Stimulated activated CD8-positive, alpha-beta memory T cell treated with anti-CD3 and anti-CD28 coated beads, Interleukin-15, amount 100 ng/mL, for 24 hours (primary cell): Measurements from ENCODE around the gene BICC1.

Experiments used
- DNase-seq: peaks from one replicate; pipeline ENCODE4 v3.0.0-alpha.2; 2020; ENCODE audit warnings: low read depth

Gene BICC1

DNA sequence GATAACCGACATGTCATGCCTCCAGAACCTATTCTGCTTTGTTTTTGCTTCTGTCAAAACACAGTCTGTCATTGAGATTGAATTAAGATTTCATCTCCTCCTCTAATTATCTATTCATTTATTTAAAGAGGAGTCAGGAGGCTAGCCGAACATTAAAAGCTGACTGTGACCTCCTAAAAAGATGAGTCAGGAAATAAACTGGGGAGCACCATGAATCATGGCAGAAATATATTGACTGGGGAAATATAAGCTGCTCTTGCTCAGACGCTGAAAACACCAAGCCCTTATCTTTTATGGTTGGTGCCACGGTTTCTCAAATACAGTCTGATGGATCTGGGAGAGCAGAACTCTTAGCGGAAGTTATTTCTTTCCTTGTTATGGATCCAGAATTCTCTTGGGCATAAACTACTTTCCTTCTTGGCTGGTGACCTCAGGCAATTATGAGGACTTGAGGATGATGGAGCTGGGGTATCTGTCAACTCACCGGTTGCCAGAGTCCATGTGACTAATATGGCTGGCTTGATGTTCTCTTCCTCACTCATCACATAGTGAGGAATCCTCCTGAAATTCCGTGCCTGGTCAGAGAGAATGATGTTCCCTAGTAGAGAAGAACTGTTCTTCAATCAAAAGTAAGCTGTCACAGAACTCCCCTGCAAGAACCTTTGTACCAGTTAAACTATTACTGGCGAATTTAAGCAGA is 356.2 kb downstream of the BICC1 start:
- DNase-seq, result no peak

DNA sequence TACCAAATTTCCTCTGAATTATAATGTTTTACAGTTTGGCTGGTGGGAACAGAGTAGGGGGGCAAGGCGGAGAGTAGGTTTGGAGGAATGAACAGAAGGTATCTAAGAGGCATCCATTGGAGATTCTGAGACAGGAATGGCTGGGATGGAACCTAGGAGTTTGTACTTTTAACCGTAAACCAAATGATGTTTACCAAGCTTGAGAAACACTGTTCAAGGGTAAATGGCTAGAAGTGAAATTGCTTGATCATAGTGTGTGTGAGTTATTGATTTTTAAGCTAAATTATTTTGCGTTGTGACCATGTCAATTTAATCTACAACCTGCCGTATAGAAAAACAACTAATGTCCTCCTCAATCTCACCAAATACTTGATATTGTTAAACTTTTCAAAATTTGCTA is 357.4 kb downstream of the BICC1 start:
- no peak for DNase-seq

DNA sequence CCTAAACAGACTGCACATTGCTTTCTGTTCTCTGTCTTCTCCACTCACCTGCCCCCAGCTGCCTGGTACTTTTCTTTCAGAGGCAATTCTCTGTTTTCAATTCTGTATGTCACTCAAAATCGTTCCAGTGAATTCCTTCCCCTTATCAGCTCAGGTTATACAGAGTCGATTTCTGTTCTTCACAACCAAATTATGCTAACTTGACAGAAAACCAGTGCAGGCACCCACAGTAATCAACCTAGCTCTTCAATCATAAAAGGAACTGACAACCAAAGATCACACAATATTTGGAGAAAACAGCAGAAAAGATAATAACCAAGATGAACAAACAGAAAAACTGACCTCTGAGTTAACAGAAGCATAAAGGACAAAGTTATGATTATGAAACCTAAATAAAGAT is 360.5 kb downstream of the BICC1 start:
- no peak for DNase-seq
